ENCODE measurements around the gene RALGAPB.
"Not testable (repeated sequence)": the region's sequence is repeated elsewhere in the genome, so short reads cannot be mapped to it uniquely, and the experiment has no call there.

The RALGAPB gene

GRCh38 chr20:38501858-38502436 is 29.3 kb downstream of the RALGAPB start:
- no peak overlapping the region for H3K27ac ChIP-seq
- no peak overlapping the region for H3K4me2 ChIP-seq
- TF ChIP-seq CTCF (conservative IDR thresholded peaks at IDR 0.05; ENCODE audit: low read depth, low read length): no peak
- H4K20me1 ChIP-seq (ENCODE audit: insufficient read depth): no peaks in the 10 kb centered on the region
- no peak overlapping the region for H3K9ac ChIP-seq
- H3K36me3 ChIP-seq (ENCODE audit: insufficient read depth): no peaks in the 10 kb centered on the region
- no peaks in the 10 kb centered on the region for H3K27me3 ChIP-seq (ENCODE audit: insufficient read depth, low read depth)
- H3K79me2 ChIP-seq (ENCODE audit: insufficient read depth, low read depth): no peaks in the 10 kb centered on the region
- H3K4me1 ChIP-seq (ENCODE audit: low read depth, poor library complexity, severe bottlenecking): no peaks in the 10 kb centered on the region
- H2AFZ ChIP-seq (ENCODE audit: low read depth): no peak overlapping the region
- no peak overlapping the region for H3K4me3 ChIP-seq (IDR thresholded peaks at IDR 0.05; ENCODE audit: insufficient read depth, low read depth, low read length)

- no peaks in the 10 kb centered on the region for H3K27me3 ChIP-seq (ENCODE audit: insufficient read depth, low read depth)
- H2AFZ ChIP-seq (ENCODE audit: low read depth): no peak overlapping the region
- no peak overlapping the region for H3K9ac ChIP-seq
- H3K4me3 ChIP-seq (IDR thresholded peaks at IDR 0.05; ENCODE audit: insufficient read depth, low read depth, low read length): no peak overlapping the region
- no peak overlapping the region for H3K27ac ChIP-seq
- no peaks in the 10 kb centered on the region for H3K4me1 ChIP-seq (ENCODE audit: low read depth, poor library complexity, severe bottlenecking)
- no peaks in the 10 kb centered on the region for H4K20me1 ChIP-seq (ENCODE audit: insufficient read depth)
- H3K4me2 ChIP-seq: no peak overlapping the region
- no peaks in the 10 kb centered on the region for H3K79me2 ChIP-seq (ENCODE audit: insufficient read depth, low read depth)
- H3K36me3 ChIP-seq (ENCODE audit: insufficient read depth): no peaks in the 10 kb centered on the region
- no peak for TF ChIP-seq CTCF (conservative IDR thresholded peaks at IDR 0.05; ENCODE audit: low read depth, low read length)
These were observed 31.9 kb downstream of the RALGAPB start for GRCh38 chr20:38504368-38505090.

GRCh38 chr20:38505091-38505455 is 32.4 kb downstream of the RALGAPB start:
- Histone ChIP-seq H3K4me2 (no peak overlapping the region), H3K27ac (no peak overlapping the region), H3K4me3 (IDR thresholded peaks at IDR 0.05; ENCODE audit: insufficient read depth, low read depth, low read length) (no peak overlapping the region), H3K36me3 (ENCODE audit: insufficient read depth) (peaks cover 5% of the 10 kb centered on the region; the same call in 1 of the 2 replicates), H3K27me3 (ENCODE audit: insufficient read depth, low read depth) (no peaks in the 10 kb centered on the region), H2AFZ (ENCODE audit: low read depth) (no peak overlapping the region), H3K9ac (no peak overlapping the region), H3K79me2 (ENCODE audit: insufficient read depth, low read depth) (no peaks in the 10 kb centered on the region), H3K4me1 (ENCODE audit: low read depth, poor library complexity, severe bottlenecking) (no peaks in the 10 kb centered on the region), H4K20me1 (ENCODE audit: insufficient read depth) (no peaks in the 10 kb centered on the region)
- TF ChIP-seq CTCF (conservative IDR thresholded peaks at IDR 0.05; ENCODE audit: low read depth, low read length): no peak

GRCh38 chr20:38511726-38512125 is 39.1 kb downstream of the RALGAPB start:
- not testable (repeated sequence) for H3K4me3 ChIP-seq (IDR thresholded peaks at IDR 0.05; ENCODE audit: insufficient read depth, low read depth, low read length); H2AFZ ChIP-seq (ENCODE audit: low read depth); H3K27ac ChIP-seq; H3K79me2 ChIP-seq (ENCODE audit: insufficient read depth, low read depth); H4K20me1 ChIP-seq (ENCODE audit: insufficient read depth); H3K4me2 ChIP-seq; H3K27me3 ChIP-seq (ENCODE audit: insufficient read depth, low read depth); H3K4me1 ChIP-seq (ENCODE audit: low read depth, poor library complexity, severe bottlenecking); H3K9ac ChIP-seq; H3K36me3 ChIP-seq (ENCODE audit: insufficient read depth)

- Histone ChIP-seq H3K79me2 (ENCODE audit: insufficient read depth, low read depth) (no peaks in the 10 kb centered on the region), H3K27me3 (ENCODE audit: insufficient read depth, low read depth) (no peaks in the 10 kb centered on the region), H2AFZ (ENCODE audit: low read depth) (no peak overlapping the region), H3K4me2 (no peak overlapping the region), H3K9ac (no peak overlapping the region), H3K4me1 (ENCODE audit: low read depth, poor library complexity, severe bottlenecking) (no peaks in the 10 kb centered on the region), H3K27ac (no peak overlapping the region), H4K20me1 (ENCODE audit: insufficient read depth) (no peaks in the 10 kb centered on the region), H3K4me3 (IDR thresholded peaks at IDR 0.05; ENCODE audit: insufficient read depth, low read depth, low read length) (no peak overlapping the region), H3K36me3 (ENCODE audit: insufficient read depth) (peaks cover 5% of the 10 kb centered on the region; the same call in 1 of the 2 replicates)
- TF ChIP-seq CTCF (conservative IDR thresholded peaks at IDR 0.05; ENCODE audit: low read depth, low read length): no peak
These were observed 41.5 kb downstream of the RALGAPB start for GRCh38 chr20:38514185-38514584.

Data from KMS-11 (cell line).